ENCODE measurements around the gene CRISPLD2. TPM values are rescaled to one million over a fixed set of nuclear protein-coding genes. Genes with fewer than 3 reads are reported as not detected.

Gene CRISPLD2
- total RNA-seq, 3 donors from 2014 or later = 94.7 to 386 (median 216) TPM

GRCh38 chr16:84795329-84796053, 24.3 kb upstream of the CRISPLD2 start:
- Histone ChIP-seq H3K4me1 (no peaks in the 10 kb centered on the region), H3K27ac (peak overlapping the region; percentile 41 to 81), H3K36me3 (no peaks in the 10 kb centered on the region), H3K4me3 (peak overlapping the region in 1 of 3 donors; percentile 26), H3K9me3 (no peaks in the 10 kb centered on the region), H3K27me3 (no peaks in the 10 kb centered on the region)
- intact Hi-C loops (cut with DNase I; ENCODE audit: low total_unique reads) = loop anchor here (5.0 kb wide), 1 partner anchor 1017 kb away; no protein-coding TSS in a partner anchor
- DNase-seq (ENCODE audit: low spot score in 2 of 2) = peak in 1 of 2 donors; percentile 28
- no peak for TF ChIP-seq CTCF (IDR thresholded peaks at IDR 0.05)
- TF ChIP-seq POLR2AphosphoS5 (IDR thresholded peaks at IDR 0.05) = peak; percentile 35 to 97 (median 89)

DNA sequence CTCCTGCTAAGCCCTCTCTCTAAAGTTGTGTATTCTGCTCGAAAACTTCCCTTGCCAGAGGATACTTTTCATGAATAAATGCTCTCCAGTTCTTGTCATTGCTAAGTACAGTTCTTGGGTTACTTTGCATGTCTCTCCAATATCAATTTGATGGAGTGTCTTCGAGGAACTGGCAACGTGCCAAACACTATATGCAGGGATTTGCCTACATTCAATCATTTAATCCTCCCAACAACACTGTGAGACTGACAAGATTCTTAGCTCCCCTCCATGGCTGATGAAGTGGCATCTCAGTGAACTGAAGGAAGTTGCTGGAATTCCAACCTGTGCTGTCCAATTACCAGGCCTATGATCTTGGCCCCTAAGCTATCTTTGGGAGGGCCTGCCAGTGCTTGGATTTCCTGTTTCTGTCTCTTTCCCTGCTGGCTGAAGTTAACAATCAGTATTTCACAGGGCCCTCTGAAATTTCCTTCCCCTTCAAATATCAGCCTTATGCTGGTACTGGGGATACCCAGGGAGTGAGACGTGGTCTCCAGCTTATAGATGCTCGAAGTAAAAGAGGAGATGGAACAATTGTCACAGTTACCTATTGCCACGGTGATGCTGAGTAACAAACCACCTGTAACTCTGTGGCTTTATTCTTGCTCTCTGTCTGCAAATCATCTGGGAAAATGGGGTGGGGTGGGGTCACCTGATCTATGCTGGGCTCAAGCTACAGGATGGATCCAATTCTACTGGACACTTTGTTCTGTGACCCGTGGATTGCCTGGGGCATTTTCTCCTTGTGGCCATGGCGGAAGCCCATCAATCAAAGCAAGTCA, 19.4 kb upstream of the CRISPLD2 start:
- H3K27ac ChIP-seq = no peak overlapping the region
- H3K4me1 ChIP-seq = no peaks in the 10 kb centered on the region
- no peaks in the 10 kb centered on the region for H3K27me3 ChIP-seq
- no peak for DNase-seq (ENCODE audit: low spot score in 2 of 2)
- intact Hi-C loops (cut with DNase I; ENCODE audit: low total_unique reads) = no loop called here
- no peaks in the 10 kb centered on the region for H3K9me3 ChIP-seq
- H3K36me3 ChIP-seq = no peaks in the 10 kb centered on the region
- no peak overlapping the region for H3K4me3 ChIP-seq
- TF ChIP-seq POLR2AphosphoS5 (IDR thresholded peaks at IDR 0.05) = no peak
- no peak for TF ChIP-seq POLR2A (IDR thresholded peaks at IDR 0.05)
- TF ChIP-seq CTCF (IDR thresholded peaks at IDR 0.05) = no peak

- TF ChIP-seq POLR2A (IDR thresholded peaks at IDR 0.05) = no peak
- TF ChIP-seq POLR2AphosphoS5 (IDR thresholded peaks at IDR 0.05) = no peak
- TF ChIP-seq CTCF (IDR thresholded peaks at IDR 0.05) = no peak
- H3K27me3 ChIP-seq = no peaks in the 10 kb centered on the region
- peaks cover 0 to 3% of the 10 kb centered on the region in 2 donors for H3K4me1 ChIP-seq
- no peak overlapping the region for H3K4me3 ChIP-seq
- H3K36me3 ChIP-seq = no peaks in the 10 kb centered on the region
- intact Hi-C loops (cut with DNase I; ENCODE audit: low total_unique reads) = no loop called here
- no peak for DNase-seq (ENCODE audit: low spot score in 2 of 2)
- H3K27ac ChIP-seq = no peak overlapping the region
- H3K9me3 ChIP-seq = no peaks in the 10 kb centered on the region
Observed at GRCh38 chr16:84803146-84803545, 16.6 kb upstream of the CRISPLD2 start.

- H3K4me1 ChIP-seq = peaks cover 0 to 3% of the 10 kb centered on the region in 2 donors
- no peak overlapping the region for H3K4me3 ChIP-seq
- H3K36me3 ChIP-seq = no peaks in the 10 kb centered on the region
- no peak overlapping the region for H3K27ac ChIP-seq
- no peak for DNase-seq (ENCODE audit: low spot score in 2 of 2)
- no peaks in the 10 kb centered on the region for H3K9me3 ChIP-seq
- intact Hi-C loops (cut with DNase I; ENCODE audit: low total_unique reads) = no loop called here
- H3K27me3 ChIP-seq = no peaks in the 10 kb centered on the region
- TF ChIP-seq CTCF (IDR thresholded peaks at IDR 0.05) (no peak), POLR2A (IDR thresholded peaks at IDR 0.05) (no peak), POLR2AphosphoS5 (IDR thresholded peaks at IDR 0.05) (no peak)
Observed at GRCh38 chr16:84804326-84804725, 15.5 kb upstream of the CRISPLD2 start.
